GM12878 (cell line): ENCODE data around the gene DPP6.

Experiments used
- EZH2 ChIP-seq: IDR thresholded peaks from 2 replicates; pipeline ENCODE4 v1.6.1; 2012; ENCODE audit warnings: low read depth, mild to moderate bottlenecking, control low read depth, inconsistent platforms, low read length, borderline replicate concordance; ENCODE audit not compliant: control insufficient read depth
- IRF3 ChIP-seq: fragments of 450-650 bp; IDR thresholded peaks from 2 replicates; pipeline ENCODE4 v1.6.1; 2014; ENCODE audit warnings: mild to moderate bottlenecking
- LARP7 ChIP-seq: fragments of 450-650 bp; IDR thresholded peaks from 2 replicates; pipeline ENCODE4 v1.6.1; 2017; ENCODE audit warnings: mild to moderate bottlenecking
- NR2C1 ChIP-seq: fragments of 450-650 bp; IDR thresholded peaks from 2 replicates; pipeline ENCODE4 v1.6.1; 2017; ENCODE audit warnings: antibody characterized with exemption, mild to moderate bottlenecking, moderate library complexity
- NRF1 ChIP-seq: conservative IDR thresholded peaks from 2 replicates; pipeline ENCODE4 v1.6.1; 2011; ENCODE audit warnings: mild to moderate bottlenecking, low read depth, low read length, improper control_type of control experiment
- POLR2AphosphoS5 ChIP-seq: IDR thresholded peaks from 2 replicates; pipeline ENCODE4 v1.6.1; 2011; ENCODE audit warnings: mild to moderate bottlenecking, low read length, inconsistent platforms
- RCOR1 ChIP-seq: conservative IDR thresholded peaks from 2 replicates; pipeline ENCODE4 v1.6.1; 2012; ENCODE audit warnings: low read depth, low read length, improper control_type of control experiment
- YBX1 ChIP-seq: fragments of 450-650 bp; IDR thresholded peaks from 2 replicates; pipeline ENCODE4 v1.6.1; 2016; ENCODE audit warnings: antibody characterized with exemption
- TF ChIP-seq, protein P1 (sequence below): IDR thresholded peaks from 2 replicates; pipeline ENCODE4 v1.6.1; 2011; ENCODE audit warnings: low read depth, low read length, improper control_type of control experiment, borderline replicate concordance
- TF ChIP-seq, protein P2 (sequence below), 3 experiments: IDR thresholded peaks in 2 of 3; conservative IDR thresholded peaks in 1 of 3; 2 replicates each; pipeline ENCODE4 v1.5.1; 2011; ENCODE audit warnings: low read depth in 3 of 3, low read length in 3 of 3, mild to moderate bottlenecking in 3 of 3, control low read depth in 2 of 3, moderate library complexity in 2 of 3, inconsistent platforms in 1 of 3, mixed read lengths in 1 of 3; ENCODE audit not compliant: control insufficient read depth in 2 of 3, insufficient read depth in 1 of 3; ENCODE audit errors: extremely low read depth in 1 of 3
- TF ChIP-seq, protein P3 (sequence below): fragments of 450-650 bp; IDR thresholded peaks from 2 replicates; pipeline ENCODE4 v1.6.1; 2018; ENCODE audit warnings: mild to moderate bottlenecking, low read depth, moderate library complexity; ENCODE audit not compliant: partially characterized antibody

DNA sequence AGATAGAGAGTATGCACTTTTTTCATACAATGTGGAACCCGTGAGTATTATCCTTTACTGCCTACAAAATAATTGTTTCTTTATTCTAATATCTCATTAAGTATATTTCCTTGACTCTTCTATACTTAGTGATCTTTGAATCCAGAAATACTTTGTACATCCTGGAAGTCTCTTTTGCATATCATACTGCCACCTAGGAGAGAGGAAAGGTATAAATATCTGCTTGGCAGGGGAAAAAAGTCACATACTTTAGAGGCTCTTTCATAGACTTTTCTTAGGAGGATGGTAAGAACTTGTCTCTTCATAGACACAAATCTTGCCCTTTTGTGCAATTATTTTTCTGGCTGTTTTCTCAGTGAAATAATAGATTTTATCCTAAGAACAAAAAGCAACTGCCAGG is 514.7 kb downstream of the DPP6 start:
- TF ChIP-seq YBX1 = no peak
- TF ChIP-seq POLR2AphosphoS5 = no peak
- TF ChIP-seq, protein P1, sequence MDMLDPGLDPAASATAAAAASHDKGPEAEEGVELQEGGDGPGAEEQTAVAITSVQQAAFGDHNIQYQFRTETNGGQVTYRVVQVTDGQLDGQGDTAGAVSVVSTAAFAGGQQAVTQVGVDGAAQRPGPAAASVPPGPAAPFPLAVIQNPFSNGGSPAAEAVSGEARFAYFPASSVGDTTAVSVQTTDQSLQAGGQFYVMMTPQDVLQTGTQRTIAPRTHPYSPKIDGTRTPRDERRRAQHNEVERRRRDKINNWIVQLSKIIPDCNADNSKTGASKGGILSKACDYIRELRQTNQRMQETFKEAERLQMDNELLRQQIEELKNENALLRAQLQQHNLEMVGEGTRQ = no peak
- no peak for TF ChIP-seq NRF1
- TF ChIP-seq, protein P2, sequence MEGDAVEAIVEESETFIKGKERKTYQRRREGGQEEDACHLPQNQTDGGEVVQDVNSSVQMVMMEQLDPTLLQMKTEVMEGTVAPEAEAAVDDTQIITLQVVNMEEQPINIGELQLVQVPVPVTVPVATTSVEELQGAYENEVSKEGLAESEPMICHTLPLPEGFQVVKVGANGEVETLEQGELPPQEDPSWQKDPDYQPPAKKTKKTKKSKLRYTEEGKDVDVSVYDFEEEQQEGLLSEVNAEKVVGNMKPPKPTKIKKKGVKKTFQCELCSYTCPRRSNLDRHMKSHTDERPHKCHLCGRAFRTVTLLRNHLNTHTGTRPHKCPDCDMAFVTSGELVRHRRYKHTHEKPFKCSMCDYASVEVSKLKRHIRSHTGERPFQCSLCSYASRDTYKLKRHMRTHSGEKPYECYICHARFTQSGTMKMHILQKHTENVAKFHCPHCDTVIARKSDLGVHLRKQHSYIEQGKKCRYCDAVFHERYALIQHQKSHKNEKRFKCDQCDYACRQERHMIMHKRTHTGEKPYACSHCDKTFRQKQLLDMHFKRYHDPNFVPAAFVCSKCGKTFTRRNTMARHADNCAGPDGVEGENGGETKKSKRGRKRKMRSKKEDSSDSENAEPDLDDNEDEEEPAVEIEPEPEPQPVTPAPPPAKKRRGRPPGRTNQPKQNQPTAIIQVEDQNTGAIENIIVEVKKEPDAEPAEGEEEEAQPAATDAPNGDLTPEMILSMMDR (IDR thresholded peaks at IDR 0.05 in 2 of 3, conservative IDR thresholded peaks at IDR 0.05 in 1 of 3; ENCODE audit: control insufficient read depth in 2 of 3, extremely low read depth in 1 of 3, insufficient read depth in 1 of 3, low read depth in 3 of 3, low read length in 3 of 3) = no peak
- TF ChIP-seq IRF3 = no peak
- TF ChIP-seq LARP7 = no peak
- TF ChIP-seq RCOR1 = no peak
- no peak for TF ChIP-seq NR2C1
- TF ChIP-seq, protein P3, sequence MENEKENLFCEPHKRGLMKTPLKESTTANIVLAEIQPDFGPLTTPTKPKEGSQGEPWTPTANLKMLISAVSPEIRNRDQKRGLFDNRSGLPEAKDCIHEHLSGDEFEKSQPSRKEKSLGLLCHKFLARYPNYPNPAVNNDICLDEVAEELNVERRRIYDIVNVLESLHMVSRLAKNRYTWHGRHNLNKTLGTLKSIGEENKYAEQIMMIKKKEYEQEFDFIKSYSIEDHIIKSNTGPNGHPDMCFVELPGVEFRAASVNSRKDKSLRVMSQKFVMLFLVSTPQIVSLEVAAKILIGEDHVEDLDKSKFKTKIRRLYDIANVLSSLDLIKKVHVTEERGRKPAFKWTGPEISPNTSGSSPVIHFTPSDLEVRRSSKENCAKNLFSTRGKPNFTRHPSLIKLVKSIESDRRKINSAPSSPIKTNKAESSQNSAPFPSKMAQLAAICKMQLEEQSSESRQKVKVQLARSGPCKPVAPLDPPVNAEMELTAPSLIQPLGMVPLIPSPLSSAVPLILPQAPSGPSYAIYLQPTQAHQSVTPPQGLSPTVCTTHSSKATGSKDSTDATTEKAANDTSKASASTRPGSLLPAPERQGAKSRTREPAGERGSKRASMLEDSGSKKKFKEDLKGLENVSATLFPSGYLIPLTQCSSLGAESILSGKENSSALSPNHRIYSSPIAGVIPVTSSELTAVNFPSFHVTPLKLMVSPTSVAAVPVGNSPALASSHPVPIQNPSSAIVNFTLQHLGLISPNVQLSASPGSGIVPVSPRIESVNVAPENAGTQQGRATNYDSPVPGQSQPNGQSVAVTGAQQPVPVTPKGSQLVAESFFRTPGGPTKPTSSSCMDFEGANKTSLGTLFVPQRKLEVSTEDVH = no peak
- TF ChIP-seq EZH2 = no peak
